Activated naive CD4-positive, alpha-beta T cell treated with anti-CD3 and anti-CD28 coated beads, Interleukin-2, amount 50 U/mL, for 24 hours (primary cell): ENCODE measurements around the gene TEAD1.
"Not testable (repeated sequence)": the region's sequence is repeated elsewhere in the genome, so short reads cannot be mapped to it uniquely, and the experiment has no call there.

ENCODE experiments used
- H3K27ac Mint-ChIP-seq: one replicate; pipeline ENCODE4 v1.8.0; 2021; ENCODE audit warnings: mild to moderate bottlenecking, mixed read lengths
- H3K27me3 Mint-ChIP-seq: one replicate; pipeline ENCODE4 v1.8.0; 2021; ENCODE audit warnings: mixed read lengths
- H3K36me3 Mint-ChIP-seq: one replicate; pipeline ENCODE4 v1.8.0; 2021; ENCODE audit warnings: mixed read lengths
- H3K4me1 Mint-ChIP-seq: one replicate; pipeline ENCODE4 v1.8.0; 2021; ENCODE audit warnings: mixed read lengths
- H3K4me3 Mint-ChIP-seq: one replicate; pipeline ENCODE4 v1.8.0; 2021; ENCODE audit warnings: mild to moderate bottlenecking, mixed read lengths
- H3K9me3 Mint-ChIP-seq: one replicate; pipeline ENCODE4 v1.8.0; 2021; ENCODE audit warnings: mixed read lengths

Gene TEAD1

DNA sequence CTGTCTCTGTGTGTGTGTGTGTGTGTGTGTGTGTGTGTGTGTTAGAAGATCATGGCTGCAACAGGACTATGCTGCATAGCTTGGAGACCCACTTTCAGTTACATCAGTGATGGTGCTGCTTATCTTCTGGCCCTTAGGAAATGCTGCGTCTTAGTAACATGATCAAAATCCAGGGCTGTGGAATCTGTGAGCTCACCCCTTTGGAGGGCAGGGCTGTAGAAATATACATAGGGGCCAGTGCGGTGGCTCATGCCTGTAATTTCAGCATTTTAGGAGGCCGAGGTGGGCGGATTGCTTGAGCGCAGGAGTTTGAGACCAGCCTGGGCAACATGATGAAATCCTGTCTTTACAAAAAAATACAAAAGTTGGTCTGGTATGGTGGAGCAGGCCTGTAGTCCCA is 183.4 kb downstream of the TEAD1 start:
- Mint-ChIP-seq H3K27ac (no peak overlapping the region), H3K36me3 (no peaks in the 10 kb centered on the region), H3K9me3 (no peaks in the 10 kb centered on the region), H3K4me1 (no peaks in the 10 kb centered on the region), H3K27me3 (peaks cover 15% of the 10 kb centered on the region), H3K4me3 (no peak overlapping the region)

DNA sequence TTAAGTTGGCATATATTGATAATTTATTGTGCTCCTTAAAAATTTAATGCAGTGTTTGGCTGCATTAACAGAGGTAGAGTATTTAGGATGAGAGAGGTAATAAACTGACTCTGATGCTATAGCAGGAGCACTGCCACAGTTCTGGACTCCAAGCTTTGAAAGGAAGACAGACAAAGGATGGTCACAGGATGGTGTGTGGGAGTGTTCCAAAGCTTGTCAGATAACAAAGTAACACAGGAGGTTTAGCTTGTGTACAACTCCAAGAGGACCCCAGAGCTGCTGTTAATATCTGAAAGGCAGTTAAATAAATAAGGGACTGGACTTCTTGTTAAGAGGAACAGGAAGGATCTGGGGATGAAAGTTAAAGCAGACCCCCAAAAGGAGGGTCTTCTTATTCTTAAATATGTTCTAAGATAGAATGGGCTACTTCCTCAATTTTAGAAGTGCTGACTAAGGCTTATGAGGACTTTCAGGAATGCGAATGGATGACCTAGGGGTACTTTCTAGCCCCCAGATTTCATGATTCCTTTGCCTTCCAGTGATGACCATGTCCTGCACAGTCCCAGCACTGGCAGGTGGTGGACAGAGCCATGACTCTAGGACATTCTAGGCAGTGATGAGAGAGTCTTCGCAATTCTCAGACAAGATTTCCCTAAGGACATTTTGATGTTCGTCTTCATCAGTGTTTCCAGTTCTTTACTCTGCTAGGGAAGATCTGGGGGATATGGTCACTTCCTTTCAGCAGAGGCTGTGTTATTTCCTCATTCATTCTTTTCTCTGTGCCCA is 185.8 kb downstream of the TEAD1 start:
- Mint-ChIP-seq H3K4me3 (no peak overlapping the region), H3K27me3 (peaks cover 22% of the 10 kb centered on the region), H3K4me1 (peaks cover 8% of the 10 kb centered on the region), H3K36me3 (no peaks in the 10 kb centered on the region), H3K9me3 (no peaks in the 10 kb centered on the region), H3K27ac (no peak overlapping the region)

DNA sequence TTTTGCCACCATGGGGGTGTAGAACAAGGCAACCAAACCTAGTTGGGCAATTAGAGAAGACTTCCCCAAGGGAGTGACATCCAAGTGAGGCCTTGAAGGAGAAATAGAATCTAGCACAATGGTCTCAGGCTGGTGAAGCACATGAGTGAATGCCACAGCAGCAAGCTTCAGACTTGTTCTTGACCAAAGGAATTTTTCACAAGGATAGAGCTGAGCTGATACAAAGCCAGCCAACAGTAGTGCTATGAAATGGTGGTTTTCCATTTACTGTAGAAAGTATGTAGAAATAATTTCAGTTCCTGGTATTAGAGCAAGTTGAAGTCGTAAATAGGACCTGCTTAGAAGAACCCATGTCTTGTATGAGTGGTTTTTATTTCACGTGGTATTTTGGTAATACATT is 186.6 kb downstream of the TEAD1 start:
- H3K4me3 Mint-ChIP-seq, result no peak overlapping the region
- no peak overlapping the region for H3K27ac Mint-ChIP-seq
- peaks cover 8% of the 10 kb centered on the region for H3K4me1 Mint-ChIP-seq
- peaks cover 23% of the 10 kb centered on the region for H3K27me3 Mint-ChIP-seq
- H3K9me3 Mint-ChIP-seq, result no peaks in the 10 kb centered on the region
- no peaks in the 10 kb centered on the region for H3K36me3 Mint-ChIP-seq

DNA sequence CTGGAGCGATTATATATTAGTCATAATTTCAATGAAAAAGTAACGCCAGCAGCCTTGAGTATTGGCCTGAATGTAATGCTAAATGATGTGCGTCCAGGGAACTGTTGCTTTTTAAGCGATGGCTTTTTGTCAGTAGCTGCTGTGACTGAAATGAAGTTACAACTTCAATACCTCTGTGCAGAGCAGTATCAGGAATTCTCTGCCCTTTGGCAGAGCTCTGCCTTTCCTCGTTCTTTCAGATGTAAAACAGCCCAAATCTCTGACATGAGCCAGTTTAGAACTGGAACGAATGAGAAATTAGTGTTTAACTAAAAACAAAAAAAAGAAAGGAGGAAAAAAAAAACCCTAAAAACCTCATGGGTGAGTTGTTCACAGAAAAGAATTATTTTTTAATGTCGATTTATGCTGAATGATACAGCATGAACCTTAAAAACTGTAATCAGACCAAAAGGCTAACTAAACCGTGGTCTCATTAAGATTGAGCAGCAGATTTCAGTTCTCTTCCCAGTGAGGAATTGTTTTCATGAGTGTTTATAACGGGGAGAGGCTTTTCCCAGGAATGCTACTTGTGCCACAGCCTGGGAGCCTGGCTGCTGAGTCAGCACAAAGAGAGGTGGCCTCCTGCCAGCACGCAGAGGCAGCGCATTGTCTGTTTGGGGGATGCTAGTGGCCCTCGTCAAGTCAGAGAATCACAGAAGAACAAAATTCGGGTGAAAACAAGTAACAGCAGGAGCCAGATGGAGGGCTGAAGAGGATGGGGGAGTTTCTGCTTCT is 188.7 kb downstream of the TEAD1 start:
- H3K27me3 Mint-ChIP-seq, result peaks cover 23% of the 10 kb centered on the region
- H3K4me3 Mint-ChIP-seq, result no peak overlapping the region
- H3K4me1 Mint-ChIP-seq, result peaks cover 8% of the 10 kb centered on the region
- no peaks in the 10 kb centered on the region for H3K9me3 Mint-ChIP-seq
- no peak overlapping the region for H3K27ac Mint-ChIP-seq
- H3K36me3 Mint-ChIP-seq, result no peaks in the 10 kb centered on the region

DNA sequence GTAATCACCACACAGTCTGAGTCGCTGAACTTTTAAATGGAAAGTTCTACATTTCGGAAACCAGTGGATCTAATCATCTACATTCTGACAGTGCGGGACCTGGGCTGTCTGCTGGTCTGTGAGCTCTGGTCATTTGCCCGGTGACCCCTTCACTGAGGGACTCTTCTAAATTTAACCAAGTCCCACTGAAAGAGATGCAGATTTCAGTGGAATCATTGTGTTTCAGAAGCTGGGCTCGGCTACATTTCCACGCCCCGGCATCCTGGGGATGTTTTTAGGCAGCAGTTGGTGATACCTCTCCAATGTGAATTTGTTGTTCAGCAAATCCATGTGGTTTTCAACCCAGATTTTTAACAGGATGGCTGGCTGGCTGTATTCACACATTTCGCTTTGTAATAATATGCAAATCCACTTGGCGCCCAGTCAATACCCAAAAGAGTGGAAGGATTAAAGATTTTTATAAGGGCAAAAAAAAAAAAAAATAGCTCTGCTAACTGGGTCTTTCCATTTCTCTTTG is 189.4 kb downstream of the TEAD1 start:
- Mint-ChIP-seq H3K4me3 (no peak overlapping the region), H3K27me3 (peaks cover 23% of the 10 kb centered on the region)

DNA sequence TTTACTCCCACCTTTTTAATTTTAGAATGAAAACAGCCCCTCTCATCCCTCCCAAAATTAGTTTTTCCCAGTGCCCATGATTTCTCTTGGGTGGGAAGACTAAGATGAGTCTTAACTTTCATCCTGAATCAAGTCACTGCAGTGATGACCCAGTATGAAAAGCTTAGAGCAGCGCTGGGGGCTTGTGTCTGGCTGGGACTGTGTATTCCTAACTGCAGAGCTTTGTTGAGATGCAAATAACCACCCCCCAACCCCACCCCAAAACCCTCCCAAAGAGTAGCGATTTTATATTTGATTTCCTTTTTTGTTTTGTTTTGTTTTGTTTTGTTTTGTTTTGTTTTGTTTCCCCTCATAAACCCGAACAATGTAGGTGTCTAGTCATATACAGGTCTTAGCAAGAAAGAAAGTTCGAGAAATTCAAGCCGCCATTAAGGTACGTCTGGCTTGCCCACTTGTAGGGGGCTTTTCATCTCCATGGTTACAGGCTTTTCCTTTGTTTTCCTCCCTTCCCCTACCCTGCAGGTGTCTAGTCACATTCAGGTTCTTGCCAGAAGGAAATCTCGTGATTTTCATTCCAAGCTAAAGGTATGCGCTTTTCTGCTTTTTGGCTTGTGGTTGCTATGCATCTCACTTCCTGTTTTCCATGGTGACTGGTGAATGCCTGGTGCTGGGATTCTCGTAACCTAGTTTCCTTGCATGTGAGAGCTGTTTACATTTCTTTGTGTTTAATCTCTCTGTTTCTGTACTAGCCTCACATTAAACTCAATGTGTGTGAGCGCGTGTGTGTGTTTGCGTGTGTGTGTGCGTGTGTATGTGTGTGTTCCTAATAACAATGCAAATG is 190.3 kb downstream of the TEAD1 start:
- Mint-ChIP-seq H3K27ac (no peak overlapping the region), H3K4me3 (no peak overlapping the region), H3K27me3 (peaks cover 25% of the 10 kb centered on the region)

More for the DNA sequence above, 189.4 kb downstream of the TEAD1 start:
- Mint-ChIP-seq H3K36me3 (no peaks in the 10 kb centered on the region), H3K4me1 (peaks cover 8% of the 10 kb centered on the region), H3K9me3 (no peaks in the 10 kb centered on the region), H3K27ac (no peak overlapping the region)

DNA sequence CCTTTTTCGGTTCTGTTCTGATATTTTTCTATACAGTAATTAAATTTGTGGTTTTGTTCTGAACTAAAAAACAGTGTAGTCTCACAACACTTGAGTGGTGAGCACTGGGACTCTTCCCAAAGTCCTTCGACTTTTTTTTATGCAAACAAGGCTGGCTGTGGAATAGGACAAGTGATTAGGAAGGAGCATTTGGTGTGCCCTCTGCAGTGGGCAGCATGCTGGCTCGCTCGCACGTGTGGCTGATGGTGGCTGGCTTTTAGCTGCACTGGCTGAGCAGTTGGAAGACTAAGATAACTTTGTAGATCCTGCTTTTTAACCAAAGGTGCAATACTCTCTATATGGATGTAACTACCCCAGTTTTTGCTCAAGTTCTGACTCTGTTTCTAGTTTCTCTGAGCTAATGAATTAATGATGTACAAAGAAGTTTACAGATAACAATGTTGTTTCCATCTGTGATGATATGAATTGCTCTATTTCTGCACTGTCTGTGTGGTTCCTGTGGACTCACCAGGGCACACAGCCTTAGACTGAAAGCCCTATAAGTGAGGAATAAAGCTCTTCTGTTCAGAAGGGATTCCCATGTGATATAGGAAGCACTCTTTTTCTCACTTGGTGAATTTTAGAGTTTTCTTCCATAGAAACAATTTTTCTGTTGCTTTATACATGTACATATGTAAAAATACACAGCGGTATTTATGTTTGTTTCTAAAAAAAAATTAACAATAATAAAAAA is 191.8 kb downstream of the TEAD1 start:
- Mint-ChIP-seq H3K36me3 (no peaks in the 10 kb centered on the region), H3K27ac (no peak overlapping the region), H3K9me3 (no peaks in the 10 kb centered on the region), H3K4me3 (no peak overlapping the region), H3K4me1 (peaks cover 8% of the 10 kb centered on the region), H3K27me3 (peaks cover 23% of the 10 kb centered on the region)

More for the DNA sequence above, 190.3 kb downstream of the TEAD1 start:
- no peaks in the 10 kb centered on the region for H3K9me3 Mint-ChIP-seq
- no peaks in the 10 kb centered on the region for H3K36me3 Mint-ChIP-seq
- peaks cover 8% of the 10 kb centered on the region for H3K4me1 Mint-ChIP-seq

DNA sequence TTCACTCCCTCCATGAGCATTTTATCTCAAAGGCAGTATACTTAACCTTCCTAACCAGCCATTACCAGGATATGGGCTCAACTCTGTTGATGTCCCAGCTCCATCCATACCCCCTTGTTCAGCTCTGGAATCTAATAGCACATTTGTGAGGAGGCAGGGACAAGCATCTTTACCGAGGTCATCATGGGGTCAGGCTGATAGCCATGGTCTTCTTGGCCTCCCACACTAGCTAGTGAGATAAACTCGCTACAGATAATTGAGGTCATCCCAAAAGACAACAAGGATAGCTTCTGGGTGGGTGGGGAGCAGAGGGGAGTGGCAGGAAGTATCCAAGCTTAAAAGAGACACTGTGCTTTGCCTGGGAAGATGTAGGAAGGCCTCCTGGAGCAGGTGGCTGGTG is 193.3 kb downstream of the TEAD1 start:
- Mint-ChIP-seq H3K36me3 (no peaks in the 10 kb centered on the region), H3K27me3 (peaks cover 20% of the 10 kb centered on the region), H3K4me1 (peaks cover 8% of the 10 kb centered on the region), H3K4me3 (no peak overlapping the region), H3K27ac (no peak overlapping the region), H3K9me3 (no peaks in the 10 kb centered on the region)

DNA sequence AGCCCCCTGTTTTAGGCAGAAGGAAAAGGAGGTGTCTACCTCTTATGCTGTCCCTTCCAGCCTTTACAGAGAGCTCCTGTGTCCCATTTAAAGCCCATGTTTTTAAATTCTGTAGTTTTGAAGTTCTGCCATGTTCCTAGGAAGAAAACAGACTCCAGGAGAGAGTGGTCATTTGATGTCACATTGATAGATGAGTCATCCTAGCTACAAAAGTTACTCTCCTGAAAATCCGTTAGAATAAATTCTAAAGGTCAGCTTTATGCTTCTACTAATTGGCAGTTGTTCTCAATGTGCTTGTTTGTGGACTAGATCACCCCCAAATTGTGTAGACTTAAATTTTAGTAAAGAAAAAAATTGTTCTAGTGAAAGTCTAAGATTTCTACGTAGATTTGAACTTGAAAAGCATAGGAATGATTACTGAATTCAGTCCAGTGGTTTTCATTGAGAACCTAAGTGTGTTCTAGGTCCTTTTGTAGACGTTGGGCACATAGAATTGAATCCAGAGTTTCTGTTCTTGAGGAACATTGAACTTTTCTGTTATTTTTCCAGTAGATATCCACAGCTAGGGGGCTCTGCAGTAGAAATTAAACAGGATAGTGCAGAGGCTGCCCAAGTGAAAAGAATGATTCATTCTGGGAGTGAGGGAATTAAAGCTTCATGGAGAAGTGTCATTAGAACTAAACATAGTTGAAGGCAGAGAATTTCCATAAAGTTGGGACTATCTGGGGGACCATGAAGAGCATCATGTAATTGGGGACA is 194.3 kb downstream of the TEAD1 start:
- Mint-ChIP-seq H3K27ac (no peak overlapping the region), H3K27me3 (peaks cover 17% of the 10 kb centered on the region), H3K9me3 (no peaks in the 10 kb centered on the region), H3K36me3 (no peaks in the 10 kb centered on the region), H3K4me3 (no peak overlapping the region), H3K4me1 (peaks cover 8% of the 10 kb centered on the region)

DNA sequence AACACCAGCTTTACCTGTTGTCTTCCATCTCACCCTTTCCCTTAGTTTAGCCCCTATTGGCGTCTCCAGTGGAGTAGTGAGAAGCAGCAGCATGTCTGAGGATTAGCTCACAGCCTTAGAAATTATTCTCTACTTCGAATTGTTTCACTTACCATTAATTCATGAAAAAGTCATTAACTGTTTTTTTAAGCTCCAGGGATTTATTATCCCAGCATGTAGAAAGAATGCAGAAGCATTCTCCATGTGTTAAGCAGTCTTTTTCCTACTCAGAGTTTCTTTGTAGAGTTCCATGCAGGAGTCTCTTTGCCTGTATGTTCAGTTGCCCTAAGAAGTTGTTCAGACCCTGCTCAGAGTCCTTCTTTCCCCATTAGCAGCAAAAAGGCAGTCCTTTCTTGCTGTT is 197.0 kb downstream of the TEAD1 start:
- Mint-ChIP-seq H3K4me1 (no peaks in the 10 kb centered on the region), H3K4me3 (no peak overlapping the region), H3K27me3 (peaks cover 8% of the 10 kb centered on the region), H3K9me3 (no peaks in the 10 kb centered on the region), H3K36me3 (no peaks in the 10 kb centered on the region), H3K27ac (no peak overlapping the region)

DNA sequence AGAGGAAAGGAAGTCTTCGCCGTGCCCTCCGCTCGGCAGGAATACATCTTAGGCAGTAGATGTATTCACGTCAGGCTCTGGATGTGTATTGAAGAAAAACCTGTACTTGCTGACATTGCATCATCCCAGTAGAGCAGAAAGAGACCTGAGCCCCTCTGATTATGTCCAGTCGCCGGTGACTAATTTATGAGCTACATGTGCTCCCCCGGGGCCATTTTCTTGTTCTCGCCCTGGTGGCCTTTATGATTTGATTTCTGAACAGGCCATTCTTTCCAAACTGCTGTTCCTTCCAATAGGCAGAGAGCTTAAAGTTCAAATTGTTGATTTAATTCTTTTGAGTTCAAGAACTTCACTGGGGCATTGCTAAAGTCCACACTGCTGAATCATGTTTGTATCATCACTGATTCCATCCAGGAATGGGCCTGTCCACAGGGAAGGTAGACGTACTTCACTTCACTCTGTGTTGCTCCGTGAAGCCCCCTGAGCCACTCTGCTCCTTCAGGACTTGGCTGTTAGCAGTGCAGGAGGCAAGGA is 197.6 kb downstream of the TEAD1 start:
- H3K4me3 Mint-ChIP-seq, result no peak overlapping the region
- no peaks in the 10 kb centered on the region for H3K4me1 Mint-ChIP-seq
- H3K27me3 Mint-ChIP-seq, result peaks cover 8% of the 10 kb centered on the region
- no peaks in the 10 kb centered on the region for H3K36me3 Mint-ChIP-seq
- H3K9me3 Mint-ChIP-seq, result no peaks in the 10 kb centered on the region
- no peak overlapping the region for H3K27ac Mint-ChIP-seq

DNA sequence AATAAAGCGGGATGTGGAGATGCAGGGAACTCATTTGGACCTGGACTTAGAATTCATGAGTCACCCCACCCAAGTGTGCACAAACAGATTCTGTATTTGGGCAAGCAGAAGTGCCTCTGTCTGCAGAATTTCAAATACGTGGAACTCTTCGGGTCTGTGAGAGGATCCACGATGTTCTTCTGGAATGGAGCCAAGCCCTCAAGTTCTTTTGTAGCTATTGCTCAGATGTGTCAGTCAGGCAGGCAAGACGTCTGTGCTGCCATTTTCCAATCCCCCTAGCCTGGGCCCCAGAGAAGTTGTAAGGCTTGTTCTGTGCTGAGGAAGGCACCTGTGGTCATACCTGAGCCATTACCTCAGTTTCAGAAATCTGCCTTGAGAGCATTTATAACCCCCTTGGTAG is 202.1 kb downstream of the TEAD1 start:
- H3K9me3 Mint-ChIP-seq, result no peaks in the 10 kb centered on the region
- H3K36me3 Mint-ChIP-seq, result no peaks in the 10 kb centered on the region
- no peaks in the 10 kb centered on the region for H3K4me1 Mint-ChIP-seq

DNA sequence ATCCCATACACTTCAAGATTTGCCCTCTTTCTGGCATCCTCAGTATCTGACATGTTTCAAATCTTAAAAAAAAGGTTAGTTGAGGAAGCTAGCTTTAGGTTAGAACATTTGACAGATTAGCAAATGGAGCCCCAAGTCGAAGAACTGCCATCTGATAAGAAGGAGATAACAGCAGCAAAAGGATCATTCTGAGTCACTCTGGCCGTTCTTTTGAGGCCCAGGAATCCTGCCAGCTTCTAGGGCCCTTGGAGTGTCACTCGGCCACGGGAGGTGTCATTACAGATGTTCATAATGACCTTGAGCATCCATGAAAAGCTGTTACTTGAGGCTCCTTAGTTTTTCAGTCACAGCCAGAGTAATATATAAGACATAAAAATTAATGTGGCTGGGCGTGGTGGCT is 202.8 kb downstream of the TEAD1 start:
- Mint-ChIP-seq H3K36me3 (no peaks in the 10 kb centered on the region), H3K4me3 (no peak overlapping the region), H3K27ac (no peak overlapping the region), H3K4me1 (no peaks in the 10 kb centered on the region), H3K27me3 (peaks cover 9% of the 10 kb centered on the region), H3K9me3 (no peaks in the 10 kb centered on the region)

More for the DNA sequence above, 202.1 kb downstream of the TEAD1 start:
- Mint-ChIP-seq H3K27ac (no peak overlapping the region), H3K4me3 (no peak overlapping the region), H3K27me3 (peaks cover 9% of the 10 kb centered on the region)

DNA sequence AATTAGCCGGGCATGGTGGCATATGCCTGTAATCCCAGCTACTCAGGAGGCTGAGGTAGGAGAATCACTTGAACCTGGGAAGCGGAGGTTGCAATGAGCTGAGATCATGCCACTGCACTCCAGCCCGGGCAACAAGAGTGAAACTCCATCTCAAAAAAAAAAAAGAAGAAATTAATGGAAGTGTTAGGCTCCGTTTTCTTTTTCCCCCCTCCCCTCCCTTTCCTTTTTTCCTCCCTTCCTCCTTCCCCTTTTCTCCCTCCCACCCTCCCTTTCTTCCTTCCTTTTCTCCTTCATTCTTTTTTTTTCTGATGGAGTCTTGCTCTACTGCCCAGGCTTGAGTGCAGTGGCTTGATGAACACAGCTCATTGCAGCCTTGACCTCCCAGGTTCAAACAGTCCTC is 203.3 kb downstream of the TEAD1 start:
- not testable (repeated sequence) for H3K4me3 Mint-ChIP-seq, H3K27ac Mint-ChIP-seq, H3K4me1 Mint-ChIP-seq, H3K9me3 Mint-ChIP-seq, H3K27me3 Mint-ChIP-seq, H3K36me3 Mint-ChIP-seq
